WTC11 (cell line): ENCODE results near the gene HES1. TPM values are rescaled to one million over a fixed set of nuclear protein-coding genes. Genes with fewer than 3 reads are reported as not detected.

Source experiments
- ATAC-seq: fragments of 200-7000 bp; cut with Tn5 transposase; 2 replicates; pipeline ENCODE4 v1.10.0; 2021; ENCODE audit warnings: mild to moderate bottlenecking, moderate library complexity
- CTCF ChIA-PET: fragments of 300-600 bp; sonication (Branson Sonifier 250); formaldehyde crosslinking; loops from one replicate; lab custom pipeline; 2021; ENCODE audit warnings: antibody characterized with exemption; lab: Charles Lee
- POLR2A ChIA-PET: fragments of 350-600 bp; sonication (Branson Sonifier 250); formaldehyde crosslinking; loops from one replicate; lab custom pipeline; 2021; ENCODE audit warnings: antibody characterized with exemption; lab: Charles Lee
- DNase-seq: peaks from one replicate; pipeline ENCODE4 v3.0.0; 2021; ENCODE audit warnings: low spot score
- H3K27ac Mint-ChIP-seq: 2 replicates; pipeline ENCODE4 v1.8.0; 2021; ENCODE audit warnings: mixed read lengths
- H3K27me3 Mint-ChIP-seq: 2 replicates; pipeline ENCODE4 v1.8.0; 2021; ENCODE audit warnings: low read depth, mild to moderate bottlenecking, moderate library complexity, mixed read lengths
- H3K36me3 Mint-ChIP-seq: 2 replicates; pipeline ENCODE4 v1.8.0; 2021; ENCODE audit warnings: mixed read lengths
- H3K4me1 Mint-ChIP-seq: 2 replicates; pipeline ENCODE4 v1.8.0; 2022; ENCODE audit warnings: mixed read lengths
- H3K4me3 Mint-ChIP-seq: 2 replicates; pipeline ENCODE4 v1.8.0; 2021; ENCODE audit warnings: mild to moderate bottlenecking, moderate library complexity, mixed read lengths
- H3K9me3 Mint-ChIP-seq: 2 replicates; pipeline ENCODE4 v1.8.0; 2021; ENCODE audit warnings: mixed read lengths
- ARID4B ChIP-seq: sonication (generic); formaldehyde crosslinking; IDR thresholded peaks from 2 replicates; pipeline ENCODE4 v1.8.0; 2023; ENCODE audit warnings: missing genetic modification reagents, mild to moderate bottlenecking, borderline replicate concordance
- CREB1 ChIP-seq: sonication (generic); formaldehyde crosslinking; IDR thresholded peaks from 2 replicates; pipeline ENCODE4 v1.8.0; 2023; ENCODE audit warnings: mild to moderate bottlenecking, missing genetic modification reagents
- E2F4 ChIP-seq: sonication (generic); formaldehyde crosslinking; IDR thresholded peaks from 2 replicates; pipeline ENCODE4 v1.8.1; 2022; ENCODE audit warnings: low read depth, mild to moderate bottlenecking, moderate library complexity, missing genetic modification reagents, borderline replicate concordance
- EMX1 ChIP-seq: fragments of 250-450 bp; sonication (Bioruptor Pico); IDR thresholded peaks from 2 replicates; pipeline ENCODE4 v1.8.0; 2021; ENCODE audit warnings: mild to moderate bottlenecking
- ETV6 ChIP-seq: sonication (generic); formaldehyde crosslinking; IDR thresholded peaks from 2 replicates; pipeline ENCODE4 v1.8.1; 2022; ENCODE audit warnings: mild to moderate bottlenecking, missing genetic modification reagents
- FOXJ3 ChIP-seq: sonication (generic); formaldehyde crosslinking; IDR thresholded peaks from 2 replicates; pipeline ENCODE4 v1.9.0; 2021; ENCODE audit warnings: missing genetic modification reagents, mild to moderate bottlenecking, borderline replicate concordance
- FOXP1 ChIP-seq: sonication (generic); formaldehyde crosslinking; IDR thresholded peaks from 2 replicates; pipeline ENCODE4 v1.8.0; 2022; ENCODE audit warnings: missing genetic modification reagents, mild to moderate bottlenecking, moderate library complexity, borderline replicate concordance
- GABPB1 ChIP-seq: sonication (generic); formaldehyde crosslinking; IDR thresholded peaks from 2 replicates; pipeline ENCODE4 v1.8.1; 2023; ENCODE audit warnings: mild to moderate bottlenecking, missing genetic modification reagents
- JAZF1 ChIP-seq: fragments of 250-450 bp; sonication (Bioruptor Pico); IDR thresholded peaks from 2 replicates; pipeline ENCODE4 v1.9.0; 2021; ENCODE audit warnings: moderate library complexity, mild to moderate bottlenecking, inconsistent platforms
- MLX ChIP-seq: sonication (generic); formaldehyde crosslinking; IDR thresholded peaks from 2 replicates; pipeline ENCODE4 v1.8.1; 2023; ENCODE audit warnings: mild to moderate bottlenecking, missing genetic modification reagents, moderate library complexity
- MXD4 ChIP-seq: fragments of 250-450 bp; sonication (Bioruptor Pico); IDR thresholded peaks from 2 replicates; pipeline ENCODE4 v1.8.0; 2021; ENCODE audit warnings: mild to moderate bottlenecking, moderate library complexity, borderline replicate concordance
- NFATC4 ChIP-seq: fragments of 250-450 bp; sonication (Bioruptor Pico); IDR thresholded peaks from 2 replicates; pipeline ENCODE4 v1.9.0; 2021; ENCODE audit warnings: mild to moderate bottlenecking
- NFE2L1 ChIP-seq: sonication (generic); formaldehyde crosslinking; IDR thresholded peaks from 2 replicates; pipeline ENCODE4 v1.8.1; 2023; ENCODE audit warnings: missing genetic modification reagents
- NR3C1 ChIP-seq: sonication (generic); formaldehyde crosslinking; conservative IDR thresholded peaks from 2 replicates; pipeline ENCODE4 v1.8.1; 2023; ENCODE audit warnings: low read depth, mild to moderate bottlenecking, missing genetic modification reagents
- TP53 ChIP-seq: sonication (generic); formaldehyde crosslinking; IDR thresholded peaks from 2 replicates; pipeline ENCODE4 v1.8.1; 2023; ENCODE audit warnings: mild to moderate bottlenecking, missing genetic modification reagents
- ZMAT4 ChIP-seq: fragments of 250-450 bp; sonication (Bioruptor Pico); IDR thresholded peaks from 2 replicates; pipeline ENCODE4 v1.9.0; 2021; ENCODE audit warnings: mild to moderate bottlenecking
- ZNF121 ChIP-seq: sonication (generic); formaldehyde crosslinking; IDR thresholded peaks from 2 replicates; pipeline ENCODE4 v1.8.0; 2023; ENCODE audit warnings: missing genetic modification reagents
- ZNF263 ChIP-seq: sonication (generic); formaldehyde crosslinking; IDR thresholded peaks from 2 replicates; pipeline ENCODE4 v1.8.1; 2022; ENCODE audit warnings: low read depth, mild to moderate bottlenecking, moderate library complexity, missing genetic modification reagents
- ZNF396 ChIP-seq: fragments of 250-450 bp; sonication (Bioruptor Pico); IDR thresholded peaks from 2 replicates; pipeline ENCODE4 v1.8.0; 2021; ENCODE audit warnings: mild to moderate bottlenecking, moderate library complexity, borderline replicate concordance
- ZNF416 ChIP-seq: fragments of 250-450 bp; sonication (Bioruptor Pico); IDR thresholded peaks from 2 replicates; pipeline ENCODE4 v1.9.0; 2021; ENCODE audit warnings: mild to moderate bottlenecking, inconsistent platforms
- total RNA-seq: library from RNA; stranded (reverse); gene quantifications from 3 replicates; pipeline ENCODE4 v1.2.3, GENCODE V29; 2021
- TF ChIP-seq, protein P1 (sequence below): fragments of 200-600 bp; IDR thresholded peaks from 2 replicates; pipeline ENCODE4 v1.8.0; 2022; ENCODE audit warnings: antibody characterized with exemption
- TF ChIP-seq, protein P2 (sequence below): sonication (generic); formaldehyde crosslinking; IDR thresholded peaks from 2 replicates; pipeline ENCODE4 v1.8.1; 2023; ENCODE audit warnings: mild to moderate bottlenecking, missing genetic modification reagents, borderline replicate concordance
- TF ChIP-seq, protein P3 (sequence below): sonication (generic); formaldehyde crosslinking; conservative IDR thresholded peaks from 2 replicates; pipeline ENCODE4 v1.8.1; 2022; ENCODE audit warnings: mild to moderate bottlenecking, missing genetic modification reagents

The HES1 gene
- total RNA-seq, 1 experiment from 2014 or later = 28.4 TPM

- Mint-ChIP-seq H3K27me3 (peaks cover 5% of the 10 kb centered on the region), H3K4me1 (peaks cover 13% of the 10 kb centered on the region), H3K9me3 (no peaks in the 10 kb centered on the region), H3K4me3 (no peak overlapping the region), H3K36me3 (no peaks in the 10 kb centered on the region), H3K27ac (no peak overlapping the region)
- POLR2A ChIA-PET = no interaction called here
- CTCF ChIA-PET = no interaction called here
- TF ChIP-seq, protein P1, sequence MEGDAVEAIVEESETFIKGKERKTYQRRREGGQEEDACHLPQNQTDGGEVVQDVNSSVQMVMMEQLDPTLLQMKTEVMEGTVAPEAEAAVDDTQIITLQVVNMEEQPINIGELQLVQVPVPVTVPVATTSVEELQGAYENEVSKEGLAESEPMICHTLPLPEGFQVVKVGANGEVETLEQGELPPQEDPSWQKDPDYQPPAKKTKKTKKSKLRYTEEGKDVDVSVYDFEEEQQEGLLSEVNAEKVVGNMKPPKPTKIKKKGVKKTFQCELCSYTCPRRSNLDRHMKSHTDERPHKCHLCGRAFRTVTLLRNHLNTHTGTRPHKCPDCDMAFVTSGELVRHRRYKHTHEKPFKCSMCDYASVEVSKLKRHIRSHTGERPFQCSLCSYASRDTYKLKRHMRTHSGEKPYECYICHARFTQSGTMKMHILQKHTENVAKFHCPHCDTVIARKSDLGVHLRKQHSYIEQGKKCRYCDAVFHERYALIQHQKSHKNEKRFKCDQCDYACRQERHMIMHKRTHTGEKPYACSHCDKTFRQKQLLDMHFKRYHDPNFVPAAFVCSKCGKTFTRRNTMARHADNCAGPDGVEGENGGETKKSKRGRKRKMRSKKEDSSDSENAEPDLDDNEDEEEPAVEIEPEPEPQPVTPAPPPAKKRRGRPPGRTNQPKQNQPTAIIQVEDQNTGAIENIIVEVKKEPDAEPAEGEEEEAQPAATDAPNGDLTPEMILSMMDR = no peak
- no peak for TF ChIP-seq CREB1 (CRISPR knock-in tag)
- TF ChIP-seq ZNF416 (CRISPR knock-in tag) = no peak
- TF ChIP-seq NFATC4 (CRISPR knock-in tag) = no peak
- no peak for TF ChIP-seq ZMAT4 (CRISPR knock-in tag)
- TF ChIP-seq MLX = no peak
- no peak for TF ChIP-seq FOXP1 (CRISPR knock-in tag)
- TF ChIP-seq, protein P2, sequence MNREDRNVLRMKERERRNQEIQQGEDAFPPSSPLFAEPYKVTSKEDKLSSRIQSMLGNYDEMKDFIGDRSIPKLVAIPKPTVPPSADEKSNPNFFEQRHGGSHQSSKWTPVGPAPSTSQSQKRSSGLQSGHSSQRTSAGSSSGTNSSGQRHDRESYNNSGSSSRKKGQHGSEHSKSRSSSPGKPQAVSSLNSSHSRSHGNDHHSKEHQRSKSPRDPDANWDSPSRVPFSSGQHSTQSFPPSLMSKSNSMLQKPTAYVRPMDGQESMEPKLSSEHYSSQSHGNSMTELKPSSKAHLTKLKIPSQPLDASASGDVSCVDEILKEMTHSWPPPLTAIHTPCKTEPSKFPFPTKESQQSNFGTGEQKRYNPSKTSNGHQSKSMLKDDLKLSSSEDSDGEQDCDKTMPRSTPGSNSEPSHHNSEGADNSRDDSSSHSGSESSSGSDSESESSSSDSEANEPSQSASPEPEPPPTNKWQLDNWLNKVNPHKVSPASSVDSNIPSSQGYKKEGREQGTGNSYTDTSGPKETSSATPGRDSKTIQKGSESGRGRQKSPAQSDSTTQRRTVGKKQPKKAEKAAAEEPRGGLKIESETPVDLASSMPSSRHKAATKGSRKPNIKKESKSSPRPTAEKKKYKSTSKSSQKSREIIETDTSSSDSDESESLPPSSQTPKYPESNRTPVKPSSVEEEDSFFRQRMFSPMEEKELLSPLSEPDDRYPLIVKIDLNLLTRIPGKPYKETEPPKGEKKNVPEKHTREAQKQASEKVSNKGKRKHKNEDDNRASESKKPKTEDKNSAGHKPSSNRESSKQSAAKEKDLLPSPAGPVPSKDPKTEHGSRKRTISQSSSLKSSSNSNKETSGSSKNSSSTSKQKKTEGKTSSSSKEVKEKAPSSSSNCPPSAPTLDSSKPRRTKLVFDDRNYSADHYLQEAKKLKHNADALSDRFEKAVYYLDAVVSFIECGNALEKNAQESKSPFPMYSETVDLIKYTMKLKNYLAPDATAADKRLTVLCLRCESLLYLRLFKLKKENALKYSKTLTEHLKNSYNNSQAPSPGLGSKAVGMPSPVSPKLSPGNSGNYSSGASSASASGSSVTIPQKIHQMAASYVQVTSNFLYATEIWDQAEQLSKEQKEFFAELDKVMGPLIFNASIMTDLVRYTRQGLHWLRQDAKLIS = no peak
- no peak for TF ChIP-seq ZNF263 (CRISPR knock-in tag)
- no peak for ATAC-seq
- no peak for DNase-seq
Observed at GRCh38 chr3:194125442-194125841, 10.5 kb upstream of the HES1 start.

GRCh38 chr3:194126790-194127189 lies 9.2 kb upstream of the HES1 start:
- no peak for ATAC-seq
- Mint-ChIP-seq H3K36me3 (no peaks in the 10 kb centered on the region), H3K9me3 (no peaks in the 10 kb centered on the region), H3K27ac (no peak overlapping the region), H3K4me1 (peaks cover 27% of the 10 kb centered on the region), H3K27me3 (peaks cover 11% of the 10 kb centered on the region), H3K4me3 (no peak overlapping the region)
- ChIA-PET POLR2A (no interaction called here), CTCF (no interaction called here)
- DNase-seq = no peak
- TF ChIP-seq ZNF121 (CRISPR knock-in tag) (no peak), TP53 (CRISPR knock-in tag) (no peak), EMX1 (no peak), NR3C1 (CRISPR knock-in tag) (no peak), ARID4B (CRISPR knock-in tag) (no peak), NFE2L1 (CRISPR knock-in tag) (no peak), ETV6 (no peak), FOXJ3 (CRISPR knock-in tag) (no peak), ZNF396 (CRISPR knock-in tag) (no peak), MXD4 (CRISPR knock-in tag) (no peak), JAZF1 (CRISPR knock-in tag) (no peak), GABPB1 (CRISPR knock-in tag) (no peak), E2F4 (CRISPR knock-in tag) (no peak)
- TF ChIP-seq, protein P3, sequence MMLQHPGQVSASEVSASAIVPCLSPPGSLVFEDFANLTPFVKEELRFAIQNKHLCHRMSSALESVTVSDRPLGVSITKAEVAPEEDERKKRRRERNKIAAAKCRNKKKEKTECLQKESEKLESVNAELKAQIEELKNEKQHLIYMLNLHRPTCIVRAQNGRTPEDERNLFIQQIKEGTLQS (CRISPR knock-in tag) = no peak
